ENCODE results near the gene INTS4. TPM values are rescaled to one million over a fixed set of nuclear protein-coding genes. Genes with fewer than 3 reads are reported as not detected.

INTS4 gene
- total and polyA plus RNA-seq, 2 donors (not counting 1 experiment from before 2014, with no cell fraction given) = 46.1 to 78.9 TPM

- H3K27me3 Mint-ChIP-seq = peaks cover 10% of the 10 kb centered on the region
- 95% methylated on average over 7 of the region's 15 CpGs for WGBS (ENCODE audit: insufficient coverage)
- H3K4me1 Mint-ChIP-seq = peaks cover 15% of the 10 kb centered on the region
- Histone ChIP-seq H3K27ac (ENCODE audit: low read length in 2 of 2) (no peak overlapping the region), H4K20me1 (ENCODE audit: control insufficient read depth, insufficient read depth, low read length, poor library complexity, severe bottlenecking) (no peaks in the 10 kb centered on the region), H3K79me2 (ENCODE audit: control insufficient read depth, insufficient read depth, low read length) (no peaks in the 10 kb centered on the region), H3K4me1 (ENCODE audit: control insufficient read depth in 2 of 2, insufficient read depth in 2 of 2, low read length in 2 of 2) (peaks cover 6 to 7% of the 10 kb centered on the region in 2 donors), H3K9ac (ENCODE audit: low read length) (no peak overlapping the region), H3K4me2 (replicated peaks; ENCODE audit: low read depth, low read length, poor library complexity, severe bottlenecking) (no peak overlapping the region), H3K27me3 (replicated peaks in 1 of 4; ENCODE audit: control extremely low read depth in 1 of 4, control insufficient read depth in 3 of 4, insufficient read depth in 4 of 4, low read length in 3 of 4) (peaks cover 0 to under 1% (median 0%) of the 10 kb centered on the region in 4 experiments), H3K36me3 (replicated peaks in 1 of 2; ENCODE audit: control extremely low read depth in 1 of 2, control insufficient read depth in 1 of 2, extremely low read depth in 1 of 2, insufficient read depth in 2 of 2, low read length in 1 of 2) (no peaks in the 10 kb centered on the region), H3K9me3 (ENCODE audit: control extremely low read depth in 1 of 3, control insufficient read depth in 2 of 3, insufficient read depth in 1 of 3, low read length in 2 of 3) (no peaks in the 10 kb centered on the region), H2AFZ (ENCODE audit: insufficient read depth, low read depth, low read length, poor library complexity, severe bottlenecking) (no peak overlapping the region), H3K4me3 (ENCODE audit: control extremely low read depth in 1 of 5, extremely low read depth in 1 of 5, insufficient read depth in 1 of 5, low read depth in 2 of 5, low read length in 4 of 5) (no peak overlapping the region)
- ATAC-seq (ENCODE audit: low read depth) (no peak), DNase-seq (no peak)
- H3K9me3 Mint-ChIP-seq (ENCODE audit: insufficient read depth) = no peaks in the 10 kb centered on the region
- TF ChIP-seq CTCF (IDR thresholded peaks at IDR 0.05) (no peak), EZH2 (IDR thresholded peaks at IDR 0.05; ENCODE audit: borderline replicate concordance, insufficient read depth, low read depth, low read length, poor library complexity, severe bottlenecking) (no peak)
- no peak overlapping the region for H3K27ac Mint-ChIP-seq
- no peak overlapping the region for H3K4me3 Mint-ChIP-seq
- ChIA-PET POLR2A (no interaction called here), CTCF (no interaction called here)
- intact Hi-C loops (cut with micrococcal nuclease) = no loop called here
Measured at GRCh38 chr11:78040691-78041379, 46.4 kb upstream of the INTS4 start.

- H3K4me3 Mint-ChIP-seq = no peak overlapping the region
- peaks cover 10% of the 10 kb centered on the region for H3K4me1 Mint-ChIP-seq
- no peak for ATAC-seq (ENCODE audit: low read depth)
- DNase-seq = no peak
- TF ChIP-seq CTCF (IDR thresholded peaks at IDR 0.05) (no peak), EZH2 (IDR thresholded peaks at IDR 0.05; ENCODE audit: borderline replicate concordance, insufficient read depth, low read depth, low read length, poor library complexity, severe bottlenecking) (no peak)
- no peaks in the 10 kb centered on the region for H3K9me3 Mint-ChIP-seq (ENCODE audit: insufficient read depth)
- ChIA-PET CTCF (no interaction called here), POLR2A (no interaction called here)
- H2AFZ ChIP-seq (ENCODE audit: insufficient read depth, low read depth, low read length, poor library complexity, severe bottlenecking) = peak overlapping the region; percentile 69
- H3K27me3 ChIP-seq (replicated peaks in 1 of 4; ENCODE audit: control extremely low read depth in 1 of 4, control insufficient read depth in 3 of 4, insufficient read depth in 4 of 4, low read length in 3 of 4) = no peaks in the 10 kb centered on the region
- 21% methylated on average over 6 of the region's 7 CpGs for WGBS (ENCODE audit: insufficient coverage)
- H3K4me1 ChIP-seq (ENCODE audit: control insufficient read depth in 2 of 2, insufficient read depth in 2 of 2, low read length in 2 of 2) = peaks cover 5 to 6% of the 10 kb centered on the region in 2 donors
- H3K79me2 ChIP-seq (ENCODE audit: control insufficient read depth, insufficient read depth, low read length) = no peaks in the 10 kb centered on the region
- H3K27ac ChIP-seq (ENCODE audit: low read length in 2 of 2) = no peak overlapping the region
- peak overlapping the region; percentile 41 for H3K4me2 ChIP-seq (replicated peaks; ENCODE audit: low read depth, low read length, poor library complexity, severe bottlenecking)
- H3K4me3 ChIP-seq (ENCODE audit: control extremely low read depth in 1 of 5, extremely low read depth in 1 of 5, insufficient read depth in 1 of 5, low read depth in 2 of 5, low read length in 4 of 5) = no peak overlapping the region
- no peak overlapping the region for H3K27ac Mint-ChIP-seq
- H4K20me1 ChIP-seq (ENCODE audit: control insufficient read depth, insufficient read depth, low read length, poor library complexity, severe bottlenecking) = no peaks in the 10 kb centered on the region
- intact Hi-C loops (cut with micrococcal nuclease) = no loop called here
- no peak overlapping the region for H3K9ac ChIP-seq (ENCODE audit: low read length)
- H3K9me3 ChIP-seq (ENCODE audit: control extremely low read depth in 1 of 3, control insufficient read depth in 2 of 3, insufficient read depth in 1 of 3, low read length in 2 of 3) = no peaks in the 10 kb centered on the region
- H3K27me3 Mint-ChIP-seq = peaks cover 10% of the 10 kb centered on the region
- H3K36me3 ChIP-seq (replicated peaks in 1 of 2; ENCODE audit: control extremely low read depth in 1 of 2, control insufficient read depth in 1 of 2, extremely low read depth in 1 of 2, insufficient read depth in 2 of 2, low read length in 1 of 2) = no peaks in the 10 kb centered on the region
Measured at GRCh38 chr11:78039919-78040671, 45.6 kb upstream of the INTS4 start.

All from B cell (primary cell).